ENCODE measurements around the gene ADAMTSL5.

- no peak for TF ChIP-seq CTCF (IDR thresholded peaks at IDR 0.05)
- no peak for TF ChIP-seq SIN3A (IDR thresholded peaks at IDR 0.05; ENCODE audit: borderline replicate concordance, insufficient read depth, low read depth, low read length)
- no peak for TF ChIP-seq REST (IDR thresholded peaks at IDR 0.05; ENCODE audit: insufficient read depth in 1 of 2, low read depth in 2 of 2, low read length in 1 of 2)
- TF ChIP-seq TCF7L2 (IDR thresholded peaks at IDR 0.05; ENCODE audit: low read depth, low read length) = no peak
Observed at GRCh38 chr19:1507763-1508506, 4.9 kb downstream of the ADAMTSL5 start.

Measured in Panc1 (cell line).